Kidney (tissue), 14 donors: ENCODE data around the gene CLDN8. TPM values are rescaled to one million over a fixed set of nuclear protein-coding genes. Genes with fewer than 3 reads are reported as not detected.

ENCODE experiments used
- DNase-seq, 5 donors: peaks; one replicate each; pipeline ENCODE4 v3.0.0-alpha.2; 2013 to 2020
- FAIRE-seq: peaks from 2 replicates; lab custom pipeline; 2012; peaks lifted over from hg19 to GRCh38; lab: Jason Lieb, UNC
- H3K27ac ChIP-seq, 2 donors: one replicate each; pipeline ENCODE4 v1.7.0; 2013; ENCODE audit warnings: low read depth in 2 of 2, low read length in 2 of 2, inconsistent platforms in 1 of 2
- H3K27me3 ChIP-seq: one replicate; pipeline ENCODE4 v1.7.1; 2013; ENCODE audit warnings: low read length, inconsistent platforms; ENCODE audit not compliant: control insufficient read depth, insufficient read depth
- H3K36me3 ChIP-seq, 3 donors: one replicate each; pipeline versions ENCODE4 v1.7.0 to v1.7.1; 2013; ENCODE audit warnings: low read length in 3 of 3, control low read depth in 1 of 3, inconsistent platforms in 1 of 3; ENCODE audit not compliant: insufficient read depth in 3 of 3, control insufficient read depth in 2 of 3
- H3K4me1 ChIP-seq, 3 donors: one replicate each; pipeline versions ENCODE4 v1.7.0 to v1.7.1; 2013; ENCODE audit warnings: low read length in 3 of 3, inconsistent platforms in 1 of 3, low read depth in 1 of 3; ENCODE audit not compliant: control insufficient read depth in 2 of 3, insufficient read depth in 2 of 3
- H3K4me3 ChIP-seq, 3 donors: one replicate each; pipeline versions ENCODE4 v1.7.0 to v1.8.1; 2013; ENCODE audit warnings: low read length in 3 of 3, control low read depth in 1 of 3, inconsistent platforms in 1 of 3
- H3K9ac ChIP-seq, 3 donors: one replicate each; pipeline versions ENCODE4 v1.7.0 to v1.7.1; 2013; ENCODE audit warnings: low read length in 3 of 3, control low read depth in 1 of 3, inconsistent platforms in 1 of 3
- H3K9me3 ChIP-seq, 3 donors: one replicate each; pipeline versions ENCODE4 v1.7.0 to v1.7.1; 2013; ENCODE audit warnings: low read length in 3 of 3, control low read depth in 1 of 3, inconsistent platforms in 1 of 3; ENCODE audit not compliant: control insufficient read depth in 2 of 3, insufficient read depth in 1 of 3
- intact Hi-C: fragments of 100-400 bp; cut with DNase I; formaldehyde crosslinking; loops from one replicate; pipeline ENCODE4 v1.11.1; 2022
- polyA plus RNA-seq: library from polyadenylated mRNA; stranded (reverse); fragments of 350-450 nt; fragmentation: Illumina TruSeq; extraction: RNeasy Lipid Tissue Mini Kit (QIAGEN cat#74804); gene quantifications from one replicate; pipeline ENCODE4 v1.2.3, GENCODE V29; 2014; ENCODE audit warnings: low read depth, low replicate concordance; ENCODE audit not compliant: insufficient read depth
- total RNA-seq: library from RNA; stranded (reverse); fragmentation: NEBNext Ultra II Directional; extraction: Animal tissue kit (Norgen Biotek cat#: 25700); gene quantifications from one replicate; pipeline ENCODE4 v1.2.1, GENCODE V29; 2021
- TF ChIP-seq, protein P1 (sequence below): IDR thresholded peaks from 3 replicates; pipeline ENCODE4 v1.5.1; 2012; ENCODE audit warnings: mild to moderate bottlenecking, moderate library complexity, borderline replicate concordance; ENCODE audit not compliant: insufficient read depth; ENCODE audit errors: extremely low read depth
- donor health status: control.
- donor health status: control.
- donor health status: control.
- donor health status: control.
- donor health status: control.
- donor health status: DM: yes; HTN: yes; CAD: no.
- donor health status: Normal renal cell carcinoma (clear cell type).

The CLDN8 gene
- total and polyA plus RNA-seq, 2 donors from 2014 or later: 7.1 to 86.8 TPM

DNA sequence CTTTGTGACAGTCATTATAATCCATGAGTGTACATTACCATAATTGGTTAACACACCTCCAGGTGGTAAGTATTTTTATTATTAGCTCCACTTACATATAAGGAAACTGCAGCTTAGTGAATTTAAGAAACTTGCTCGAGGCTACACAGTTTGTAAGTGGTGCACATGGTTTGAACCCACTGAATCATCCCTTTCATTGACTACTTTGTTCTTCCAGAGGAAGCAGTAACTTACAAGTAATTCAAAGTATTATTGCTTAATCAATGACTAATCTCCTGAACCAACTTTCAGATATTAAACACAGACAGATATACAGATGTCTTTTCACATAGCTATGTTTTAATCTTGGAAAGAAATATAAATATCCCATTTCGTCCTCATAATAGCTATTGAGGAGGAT lies 18.7 kb upstream of the CLDN8 start:
- H3K9ac ChIP-seq: no peak overlapping the region
- FAIRE-seq (no peak), DNase-seq (no peak)
- no peaks in the 10 kb centered on the region for H3K9me3 ChIP-seq
- H3K36me3 ChIP-seq: no peaks in the 10 kb centered on the region
- TF ChIP-seq, protein P1, sequence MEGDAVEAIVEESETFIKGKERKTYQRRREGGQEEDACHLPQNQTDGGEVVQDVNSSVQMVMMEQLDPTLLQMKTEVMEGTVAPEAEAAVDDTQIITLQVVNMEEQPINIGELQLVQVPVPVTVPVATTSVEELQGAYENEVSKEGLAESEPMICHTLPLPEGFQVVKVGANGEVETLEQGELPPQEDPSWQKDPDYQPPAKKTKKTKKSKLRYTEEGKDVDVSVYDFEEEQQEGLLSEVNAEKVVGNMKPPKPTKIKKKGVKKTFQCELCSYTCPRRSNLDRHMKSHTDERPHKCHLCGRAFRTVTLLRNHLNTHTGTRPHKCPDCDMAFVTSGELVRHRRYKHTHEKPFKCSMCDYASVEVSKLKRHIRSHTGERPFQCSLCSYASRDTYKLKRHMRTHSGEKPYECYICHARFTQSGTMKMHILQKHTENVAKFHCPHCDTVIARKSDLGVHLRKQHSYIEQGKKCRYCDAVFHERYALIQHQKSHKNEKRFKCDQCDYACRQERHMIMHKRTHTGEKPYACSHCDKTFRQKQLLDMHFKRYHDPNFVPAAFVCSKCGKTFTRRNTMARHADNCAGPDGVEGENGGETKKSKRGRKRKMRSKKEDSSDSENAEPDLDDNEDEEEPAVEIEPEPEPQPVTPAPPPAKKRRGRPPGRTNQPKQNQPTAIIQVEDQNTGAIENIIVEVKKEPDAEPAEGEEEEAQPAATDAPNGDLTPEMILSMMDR: no peak
- no peaks in the 10 kb centered on the region for H3K4me1 ChIP-seq
- H3K27me3 ChIP-seq: no peaks in the 10 kb centered on the region
- intact Hi-C loops: no loop called here
- H3K27ac ChIP-seq: no peak overlapping the region
- no peak overlapping the region for H3K4me3 ChIP-seq

- H3K27ac ChIP-seq: no peak overlapping the region
- no peak overlapping the region for H3K4me3 ChIP-seq
- no peaks in the 10 kb centered on the region for H3K36me3 ChIP-seq
- H3K4me1 ChIP-seq: no peaks in the 10 kb centered on the region
- H3K27me3 ChIP-seq: no peaks in the 10 kb centered on the region
- intact Hi-C loops: no loop called here
- H3K9ac ChIP-seq: no peak overlapping the region
- FAIRE-seq: no peak
- DNase-seq: no peak
- TF ChIP-seq, protein P1: no peak
- no peaks in the 10 kb centered on the region for H3K9me3 ChIP-seq
Measured at GRCh38 chr21:30234050-30234449, 18.2 kb upstream of the CLDN8 start.

- Histone ChIP-seq H3K9me3 (no peaks in the 10 kb centered on the region), H3K4me3 (no peak overlapping the region), H3K27me3 (no peaks in the 10 kb centered on the region), H3K36me3 (no peaks in the 10 kb centered on the region), H3K9ac (no peak overlapping the region), H3K4me1 (no peaks in the 10 kb centered on the region), H3K27ac (no peak overlapping the region)
- FAIRE-seq: no peak
- TF ChIP-seq, protein P1: no peak
- no peak for DNase-seq
- intact Hi-C loops: no loop called here
Measured at GRCh38 chr21:30233228-30234020, 17.5 kb upstream of the CLDN8 start.
